ENCODE results near the gene PRKCG. TPM values are rescaled to one million over a fixed set of nuclear protein-coding genes. Genes with fewer than 3 reads are reported as not detected.
"Not testable (repeated sequence)": the region's sequence is repeated elsewhere in the genome, so short reads cannot be mapped to it uniquely, and the experiment has no call there.

The PRKCG gene
- total RNA-seq: under 1 TPM in 1 of 2 donors, not detected in 1; 0.26 TPM

DNA sequence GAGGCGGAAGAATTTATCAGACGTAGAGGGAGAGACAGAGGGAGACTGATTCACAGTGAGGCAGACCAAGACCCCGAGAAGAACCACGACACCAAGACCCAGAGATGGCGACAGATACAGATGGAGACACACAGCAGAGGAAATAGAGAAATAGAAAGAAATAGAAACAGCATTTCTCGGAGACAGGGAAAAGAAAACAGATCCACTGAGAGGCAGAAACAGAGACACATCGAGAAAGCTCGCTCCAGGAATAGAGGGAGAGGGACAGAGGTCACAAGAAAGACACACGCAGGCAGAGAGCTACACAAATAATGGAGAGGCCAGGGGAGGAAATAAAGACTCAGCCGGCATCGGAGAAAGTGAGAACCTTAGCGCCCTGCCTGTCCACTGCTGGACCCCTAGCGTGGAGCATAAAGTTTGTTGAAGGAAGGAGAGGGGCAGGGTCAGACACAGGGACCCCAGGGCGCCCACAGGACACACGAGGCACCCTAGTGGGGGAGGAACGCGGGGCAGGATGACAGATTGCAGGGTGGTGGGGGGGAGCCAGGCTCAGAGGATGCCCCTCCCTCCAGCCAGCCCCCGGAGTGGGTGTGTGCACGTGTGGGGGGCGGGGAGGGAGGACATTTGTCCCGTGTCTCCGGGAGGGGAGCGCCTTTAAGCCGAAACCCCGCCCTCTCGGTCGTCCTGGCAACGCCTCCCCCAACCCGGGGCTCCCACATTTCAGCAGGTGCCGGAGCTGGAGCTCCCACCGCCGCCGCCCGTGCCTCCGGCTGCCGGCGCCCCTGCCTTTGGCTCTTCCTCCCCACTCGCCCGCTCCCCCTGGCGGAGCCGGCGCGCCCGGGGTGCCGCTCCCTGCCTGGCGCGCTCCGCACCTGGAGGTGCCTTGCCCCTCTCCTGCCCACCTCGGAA, at the start of gene PRKCG:
TSS of gene PRKCG (plus strand) at position 716 of the 909 bp plus-strand sequence. CDS start 298 bp downstream, outside the sequence.
- intact Hi-C loops (cut with DNase I): no loop called here
- H3K4me3 ChIP-seq: peak within 1 kb of the TSS in 1 of 2 donors; percentile 19
- H3K27ac ChIP-seq: no peak within 1 kb of the TSS
- no peaks in the 10 kb centered on the region for H3K9me3 ChIP-seq
- WGBS, 2 donors: 2% methylated on average over 30 to 45 of the region's 49 CpGs
- DNase-seq: peak; percentile 49 to 63 (median 52)
- ATAC-seq: peak; percentile 31
- no peak for TF ChIP-seq POLR2A (IDR thresholded peaks at IDR 0.05)
- TF ChIP-seq, protein P1, sequence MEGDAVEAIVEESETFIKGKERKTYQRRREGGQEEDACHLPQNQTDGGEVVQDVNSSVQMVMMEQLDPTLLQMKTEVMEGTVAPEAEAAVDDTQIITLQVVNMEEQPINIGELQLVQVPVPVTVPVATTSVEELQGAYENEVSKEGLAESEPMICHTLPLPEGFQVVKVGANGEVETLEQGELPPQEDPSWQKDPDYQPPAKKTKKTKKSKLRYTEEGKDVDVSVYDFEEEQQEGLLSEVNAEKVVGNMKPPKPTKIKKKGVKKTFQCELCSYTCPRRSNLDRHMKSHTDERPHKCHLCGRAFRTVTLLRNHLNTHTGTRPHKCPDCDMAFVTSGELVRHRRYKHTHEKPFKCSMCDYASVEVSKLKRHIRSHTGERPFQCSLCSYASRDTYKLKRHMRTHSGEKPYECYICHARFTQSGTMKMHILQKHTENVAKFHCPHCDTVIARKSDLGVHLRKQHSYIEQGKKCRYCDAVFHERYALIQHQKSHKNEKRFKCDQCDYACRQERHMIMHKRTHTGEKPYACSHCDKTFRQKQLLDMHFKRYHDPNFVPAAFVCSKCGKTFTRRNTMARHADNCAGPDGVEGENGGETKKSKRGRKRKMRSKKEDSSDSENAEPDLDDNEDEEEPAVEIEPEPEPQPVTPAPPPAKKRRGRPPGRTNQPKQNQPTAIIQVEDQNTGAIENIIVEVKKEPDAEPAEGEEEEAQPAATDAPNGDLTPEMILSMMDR (IDR thresholded peaks at IDR 0.05): peak; percentile 49 to 65 (median 52)
- no peaks in the 10 kb centered on the region for H3K36me3 ChIP-seq (replicated peaks in 1 of 2; ENCODE audit: insufficient read depth in 1 of 2, low read depth in 2 of 2)
- peaks cover 25% of the 10 kb centered on the region for H3K4me1 ChIP-seq
- peaks cover 0 to 28% of the 10 kb centered on the region in 2 donors for H3K27me3 ChIP-seq

DNA sequence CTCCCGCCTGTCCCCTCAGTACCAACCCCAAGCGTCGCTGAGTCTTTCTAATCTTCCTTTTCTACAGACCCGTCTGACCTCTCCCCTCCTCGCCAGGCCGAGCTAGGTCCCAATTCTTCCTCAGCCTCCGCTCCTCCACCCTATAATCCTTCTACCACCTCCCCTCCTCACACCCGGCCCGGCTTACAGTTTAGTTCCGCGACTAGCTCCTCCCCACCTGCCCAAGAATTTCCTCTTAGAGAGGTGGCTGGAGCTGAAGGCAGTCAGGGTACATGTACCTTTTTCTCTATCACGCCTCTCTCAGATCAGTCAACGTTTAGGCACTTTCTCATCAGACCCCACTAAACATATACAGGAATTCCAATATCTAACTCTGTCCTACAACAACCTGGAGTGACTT, 49.1 kb upstream of the PRKCG start:
- H3K9me3 ChIP-seq; H3K36me3 ChIP-seq (replicated peaks in 1 of 2; ENCODE audit: insufficient read depth in 1 of 2, low read depth in 2 of 2); ATAC-seq; H3K27ac ChIP-seq; DNase-seq; intact Hi-C loops (cut with DNase I); H3K4me3 ChIP-seq; H3K27me3 ChIP-seq; H3K4me1 ChIP-seq: not testable (repeated sequence)
- WGBS, 2 donors: 10 to 13% methylated on average over 12 of the region's 13 CpGs

DNA sequence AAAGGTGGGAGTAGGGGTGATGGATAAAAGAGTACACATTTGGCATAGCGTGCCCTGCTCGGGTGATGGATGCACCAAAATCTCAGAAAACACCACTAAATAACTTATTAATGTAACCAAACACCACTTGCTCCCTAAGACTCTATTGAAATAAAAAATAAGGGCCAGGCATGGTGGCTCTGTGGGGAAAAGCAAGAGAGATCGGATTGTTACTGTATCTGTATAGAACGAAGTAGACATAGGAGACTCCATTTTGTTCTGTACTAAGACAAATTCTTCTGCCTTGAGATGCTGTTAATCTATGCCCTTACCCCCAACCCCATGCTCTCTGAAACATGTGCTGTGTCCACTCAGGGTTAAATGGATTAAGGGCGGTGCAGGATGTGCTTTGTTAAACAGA, 43.6 kb upstream of the PRKCG start:
- H3K27me3 ChIP-seq; ATAC-seq; H3K27ac ChIP-seq; H3K4me1 ChIP-seq; DNase-seq; intact Hi-C loops (cut with DNase I); H3K9me3 ChIP-seq; H3K36me3 ChIP-seq (replicated peaks in 1 of 2; ENCODE audit: insufficient read depth in 1 of 2, low read depth in 2 of 2); H3K4me3 ChIP-seq: not testable (repeated sequence)
- 59 to 62% methylated on average over 4 to 5 of the region's 5 CpGs for WGBS, 2 donors

- DNase-seq; H3K27me3 ChIP-seq; H3K4me1 ChIP-seq; ATAC-seq; H3K9me3 ChIP-seq; H3K36me3 ChIP-seq (replicated peaks in 1 of 2; ENCODE audit: insufficient read depth in 1 of 2, low read depth in 2 of 2); H3K4me3 ChIP-seq; intact Hi-C loops (cut with DNase I); H3K27ac ChIP-seq: not testable (repeated sequence)
- 74 to 78% methylated on average over 12 of the region's 12 CpGs for whole genome bisulfite sequencing, 2 donors
Observed at GRCh38 chr19:53840241-53840640, 41.8 kb upstream of the PRKCG start.

GRCh38 chr19:53840914-53841313, 41.1 kb upstream of the PRKCG start:
- 65 to 78% methylated on average over 4 of the region's 4 CpGs for WGBS, 2 donors
- H3K36me3 ChIP-seq (replicated peaks in 1 of 2; ENCODE audit: insufficient read depth in 1 of 2, low read depth in 2 of 2); intact Hi-C loops (cut with DNase I); H3K4me1 ChIP-seq; H3K27me3 ChIP-seq; ATAC-seq; H3K9me3 ChIP-seq; H3K27ac ChIP-seq; H3K4me3 ChIP-seq: not testable (repeated sequence)
- DNase-seq: peak in 1 of 4 donors; percentile 40

GRCh38 chr19:53844849-53845246, 37.1 kb upstream of the PRKCG start:
- intact Hi-C loops (cut with DNase I): no loop called here
- TF ChIP-seq, protein P1 (IDR thresholded peaks at IDR 0.05): no peak
- Histone ChIP-seq H3K4me3 (no peak overlapping the region), H3K27ac (no peak overlapping the region), H3K9me3 (no peaks in the 10 kb centered on the region), H3K36me3 (replicated peaks in 1 of 2; ENCODE audit: insufficient read depth in 1 of 2, low read depth in 2 of 2) (no peaks in the 10 kb centered on the region), H3K4me1 (peaks cover 5% of the 10 kb centered on the region), H3K27me3 (no peaks in the 10 kb centered on the region)
- 77 to 81% methylated on average over 9 of the region's 9 CpGs for WGBS, 2 donors
- no peak for ATAC-seq
- peak in 1 of 4 donors; percentile 18 for DNase-seq

Measured in body of pancreas (tissue), 4 donors.